IMR-90 (cell line): ENCODE measurements around the gene EFHB.

ENCODE experiments used
- BHLHE40 ChIP-seq: fragments of 150-350 bp; IDR thresholded peaks from 2 replicates; pipeline ENCODE4 v1.6.1; 2016; ENCODE audit warnings: mild to moderate bottlenecking, low read depth, low read length
- CEBPB ChIP-seq: IDR thresholded peaks from 2 replicates; pipeline ENCODE4 v1.6.1; 2012; ENCODE audit warnings: low read depth, low read length, improper control_type of control experiment
- MAFK ChIP-seq: IDR thresholded peaks from 2 replicates; pipeline ENCODE4 v1.6.1; 2012; ENCODE audit warnings: low read depth, low read length, improper control_type of control experiment
- MAZ ChIP-seq: IDR thresholded peaks from 2 replicates; pipeline ENCODE4 v1.6.1; 2012; ENCODE audit warnings: low read depth, mild to moderate bottlenecking, low read length, improper control_type of control experiment, moderate library complexity, borderline replicate concordance
- MXI1 ChIP-seq: IDR thresholded peaks from 2 replicates; pipeline ENCODE4 v1.6.1; 2012; ENCODE audit warnings: low read depth, mild to moderate bottlenecking, low read length, moderate library complexity, borderline replicate concordance
- POLR2A ChIP-seq: IDR thresholded peaks from 2 replicates; pipeline ENCODE4 v1.6.1; 2012; ENCODE audit warnings: mild to moderate bottlenecking, low read depth, low read length
- RAD21 ChIP-seq: IDR thresholded peaks from 2 replicates; pipeline ENCODE4 v1.6.1; 2012; ENCODE audit warnings: low read length, improper control_type of control experiment
- RCOR1 ChIP-seq: IDR thresholded peaks from 2 replicates; pipeline ENCODE4 v1.6.1; 2012; ENCODE audit warnings: mild to moderate bottlenecking, low read length, improper control_type of control experiment; ENCODE audit not compliant: insufficient replicate concordance
- RFX5 ChIP-seq: IDR thresholded peaks from 2 replicates; pipeline ENCODE4 v1.8.0; 2012; ENCODE audit warnings: low read depth, mild to moderate bottlenecking, low read length, moderate library complexity
- USF2 ChIP-seq: fragments of 150-350 bp; IDR thresholded peaks from 2 replicates; pipeline ENCODE4 v1.6.1; 2017; ENCODE audit warnings: mild to moderate bottlenecking, antibody characterized with exemption, low read length, low read depth
- TF ChIP-seq, protein P1 (sequence below): conservative IDR thresholded peaks from 2 replicates; pipeline ENCODE4 v1.5.1; 2012; ENCODE audit warnings: mild to moderate bottlenecking, low read depth, low read length, improper control_type of control experiment
- TF ChIP-seq, protein P2 (sequence below): fragments of 150-350 bp; IDR thresholded peaks from 2 replicates; pipeline ENCODE4 v1.6.1; 2016; ENCODE audit warnings: low read depth, mild to moderate bottlenecking, low read length, moderate library complexity, borderline replicate concordance

GRCh38 chr3:19866751-19867347 is 67.2 kb downstream of the EFHB start:
- TF ChIP-seq POLR2A (no peak), RAD21 (peak; percentile 69), RFX5 (no peak), RCOR1 (no peak), CEBPB (no peak), MAFK (no peak), USF2 (no peak), BHLHE40 (no peak), MAZ (no peak), MXI1 (no peak)
- TF ChIP-seq, protein P1, sequence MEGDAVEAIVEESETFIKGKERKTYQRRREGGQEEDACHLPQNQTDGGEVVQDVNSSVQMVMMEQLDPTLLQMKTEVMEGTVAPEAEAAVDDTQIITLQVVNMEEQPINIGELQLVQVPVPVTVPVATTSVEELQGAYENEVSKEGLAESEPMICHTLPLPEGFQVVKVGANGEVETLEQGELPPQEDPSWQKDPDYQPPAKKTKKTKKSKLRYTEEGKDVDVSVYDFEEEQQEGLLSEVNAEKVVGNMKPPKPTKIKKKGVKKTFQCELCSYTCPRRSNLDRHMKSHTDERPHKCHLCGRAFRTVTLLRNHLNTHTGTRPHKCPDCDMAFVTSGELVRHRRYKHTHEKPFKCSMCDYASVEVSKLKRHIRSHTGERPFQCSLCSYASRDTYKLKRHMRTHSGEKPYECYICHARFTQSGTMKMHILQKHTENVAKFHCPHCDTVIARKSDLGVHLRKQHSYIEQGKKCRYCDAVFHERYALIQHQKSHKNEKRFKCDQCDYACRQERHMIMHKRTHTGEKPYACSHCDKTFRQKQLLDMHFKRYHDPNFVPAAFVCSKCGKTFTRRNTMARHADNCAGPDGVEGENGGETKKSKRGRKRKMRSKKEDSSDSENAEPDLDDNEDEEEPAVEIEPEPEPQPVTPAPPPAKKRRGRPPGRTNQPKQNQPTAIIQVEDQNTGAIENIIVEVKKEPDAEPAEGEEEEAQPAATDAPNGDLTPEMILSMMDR = peak; percentile 72
- TF ChIP-seq, protein P2, sequence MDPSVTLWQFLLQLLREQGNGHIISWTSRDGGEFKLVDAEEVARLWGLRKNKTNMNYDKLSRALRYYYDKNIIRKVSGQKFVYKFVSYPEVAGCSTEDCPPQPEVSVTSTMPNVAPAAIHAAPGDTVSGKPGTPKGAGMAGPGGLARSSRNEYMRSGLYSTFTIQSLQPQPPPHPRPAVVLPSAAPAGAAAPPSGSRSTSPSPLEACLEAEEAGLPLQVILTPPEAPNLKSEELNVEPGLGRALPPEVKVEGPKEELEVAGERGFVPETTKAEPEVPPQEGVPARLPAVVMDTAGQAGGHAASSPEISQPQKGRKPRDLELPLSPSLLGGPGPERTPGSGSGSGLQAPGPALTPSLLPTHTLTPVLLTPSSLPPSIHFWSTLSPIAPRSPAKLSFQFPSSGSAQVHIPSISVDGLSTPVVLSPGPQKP = no peak
